SK-N-SH treated with all-trans-retinoic acid at 6 μM for 48 hours (cell line): ENCODE results near the gene RAB25.

Experiments
- ESRRG ChIP-seq: fragments of 250-450 bp; sonication (Bioruptor Pico); IDR thresholded peaks from 2 replicates; pipeline ENCODE4 v1.6.1; 2021; ENCODE audit warnings: mild to moderate bottlenecking
- PATZ1 ChIP-seq: fragments of 250-450 bp; sonication (Bioruptor Pico); IDR thresholded peaks from 2 replicates; pipeline ENCODE4 v1.8.0; 2020; ENCODE audit warnings: mild to moderate bottlenecking, moderate library complexity, borderline replicate concordance
- ZFP3 ChIP-seq: fragments of 250-450 bp; sonication (Bioruptor Pico); IDR thresholded peaks from 2 replicates; pipeline ENCODE4 v1.5.0; 2020; ENCODE audit warnings: mild to moderate bottlenecking, moderate library complexity

- no peak for TF ChIP-seq ESRRG (CRISPR knock-in tag)
- TF ChIP-seq PATZ1 = no peak
- TF ChIP-seq ZFP3 (CRISPR knock-in tag) = no peak
Observed at GRCh38 chr1:156025876-156026275, 35.1 kb upstream of the RAB25 start.
